ENCODE data around the gene OTOG.

The OTOG gene

GRCh38 chr11:17505146-17505545, 41.9 kb upstream of the OTOG start:
- no peak for DNase-seq (ENCODE audit: low read depth)
- no peak for TF ChIP-seq CTCF (conservative IDR thresholded peaks at IDR 0.05; ENCODE audit: low read depth, low read length)
- no peak overlapping the region for H3K4me3 ChIP-seq (ENCODE audit: low read length)

GRCh38 chr11:17506314-17506713, 40.7 kb upstream of the OTOG start:
- no peak for DNase-seq (ENCODE audit: low read depth)
- TF ChIP-seq CTCF (conservative IDR thresholded peaks at IDR 0.05; ENCODE audit: low read depth, low read length), result no peak
- H3K4me3 ChIP-seq (ENCODE audit: low read length), result no peak overlapping the region

GRCh38 chr11:17506942-17507341, 40.1 kb upstream of the OTOG start:
- DNase-seq (ENCODE audit: low read depth), result no peak
- TF ChIP-seq CTCF (conservative IDR thresholded peaks at IDR 0.05; ENCODE audit: low read depth, low read length), result no peak
- H3K4me3 ChIP-seq (ENCODE audit: low read length), result no peak overlapping the region

GRCh38 chr11:17507773-17508172, 39.3 kb upstream of the OTOG start:
- DNase-seq (ENCODE audit: low read depth), result no peak
- H3K4me3 ChIP-seq (ENCODE audit: low read length), result no peak overlapping the region
- no peak for TF ChIP-seq CTCF (conservative IDR thresholded peaks at IDR 0.05; ENCODE audit: low read depth, low read length)

- no peak for TF ChIP-seq CTCF (conservative IDR thresholded peaks at IDR 0.05; ENCODE audit: low read depth, low read length)
- H3K4me3 ChIP-seq (ENCODE audit: low read length), result no peak overlapping the region
- DNase-seq (ENCODE audit: low read depth), result no peak
Observed at GRCh38 chr11:17508306-17508705, 38.8 kb upstream of the OTOG start.

- H3K4me3 ChIP-seq (ENCODE audit: low read length), result no peak overlapping the region
- DNase-seq (ENCODE audit: low read depth), result no peak
- no peak for TF ChIP-seq CTCF (conservative IDR thresholded peaks at IDR 0.05; ENCODE audit: low read depth, low read length)
Observed at GRCh38 chr11:17508791-17509190, 38.3 kb upstream of the OTOG start.

GRCh38 chr11:17510507-17511206, 36.4 kb upstream of the OTOG start:
- no peak overlapping the region for H3K4me3 ChIP-seq (ENCODE audit: low read length)
- TF ChIP-seq CTCF (conservative IDR thresholded peaks at IDR 0.05; ENCODE audit: low read depth, low read length), result no peak
- DNase-seq (ENCODE audit: low read depth), result no peak

Data from retinal pigment epithelial cell (primary cell).